HUDEP-2 (cell line): ENCODE measurements around the gene BRIX1.

Experiments used
- DNase-seq, 76 experiments: peaks; one replicate each; lab custom pipeline; 2025; ENCODE audit not compliant: unreplicated experiment in 76 of 76; lab: John Stamatoyannopoulos, UW

The BRIX1 gene, protein sequence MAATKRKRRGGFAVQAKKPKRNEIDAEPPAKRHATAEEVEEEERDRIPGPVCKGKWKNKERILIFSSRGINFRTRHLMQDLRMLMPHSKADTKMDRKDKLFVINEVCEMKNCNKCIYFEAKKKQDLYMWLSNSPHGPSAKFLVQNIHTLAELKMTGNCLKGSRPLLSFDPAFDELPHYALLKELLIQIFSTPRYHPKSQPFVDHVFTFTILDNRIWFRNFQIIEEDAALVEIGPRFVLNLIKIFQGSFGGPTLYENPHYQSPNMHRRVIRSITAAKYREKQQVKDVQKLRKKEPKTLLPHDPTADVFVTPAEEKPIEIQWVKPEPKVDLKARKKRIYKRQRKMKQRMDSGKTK

DNA sequence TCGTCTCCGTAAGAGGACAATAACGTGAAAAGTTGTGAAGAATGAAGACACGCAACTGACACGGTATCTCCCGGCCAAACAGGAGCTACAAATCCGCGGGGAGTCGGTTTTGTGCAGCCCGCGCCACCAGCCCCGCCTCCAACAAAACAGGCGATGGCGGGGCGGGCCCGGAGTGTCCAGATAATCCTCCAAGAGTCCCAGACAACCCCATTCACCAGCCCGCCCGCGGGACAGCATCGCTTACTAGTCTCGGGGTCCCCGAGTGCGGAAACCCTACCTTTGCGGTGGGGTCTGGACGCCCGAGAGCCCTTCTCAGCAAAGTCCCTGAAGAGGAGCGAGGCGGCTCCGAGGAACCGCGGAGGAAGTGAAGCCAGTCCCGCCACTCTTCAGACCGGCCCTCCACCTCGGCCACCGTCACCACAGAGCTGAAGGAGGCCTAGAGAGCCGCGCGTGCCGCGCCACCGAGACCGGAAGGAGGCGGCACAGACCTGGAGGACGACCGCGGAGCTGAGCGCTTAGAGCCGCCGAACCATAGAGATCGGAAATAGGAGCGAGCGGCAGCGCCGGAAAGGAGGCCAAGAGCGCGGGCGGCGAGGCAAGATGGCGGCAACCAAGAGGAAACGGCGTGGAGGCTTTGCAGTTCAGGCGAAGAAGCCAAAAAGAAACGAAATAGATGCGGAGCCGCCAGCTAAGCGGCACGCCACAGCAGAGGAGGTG lies at the start of gene BRIX1, which contains the start of gene RAD1:
Gene BRIX1, plus strand, starts transcription at position 573 of the 717 bp plus-strand sequence. Its CDS starts 28 bp downstream, at position 601.
Gene RAD1, minus strand, starts transcription at position 366 of the 717 bp plus-strand sequence. CDS start 612 bp downstream, outside the sequence.
- peak; percentile 33 to 96 (median 90) for DNase-seq

DNA sequence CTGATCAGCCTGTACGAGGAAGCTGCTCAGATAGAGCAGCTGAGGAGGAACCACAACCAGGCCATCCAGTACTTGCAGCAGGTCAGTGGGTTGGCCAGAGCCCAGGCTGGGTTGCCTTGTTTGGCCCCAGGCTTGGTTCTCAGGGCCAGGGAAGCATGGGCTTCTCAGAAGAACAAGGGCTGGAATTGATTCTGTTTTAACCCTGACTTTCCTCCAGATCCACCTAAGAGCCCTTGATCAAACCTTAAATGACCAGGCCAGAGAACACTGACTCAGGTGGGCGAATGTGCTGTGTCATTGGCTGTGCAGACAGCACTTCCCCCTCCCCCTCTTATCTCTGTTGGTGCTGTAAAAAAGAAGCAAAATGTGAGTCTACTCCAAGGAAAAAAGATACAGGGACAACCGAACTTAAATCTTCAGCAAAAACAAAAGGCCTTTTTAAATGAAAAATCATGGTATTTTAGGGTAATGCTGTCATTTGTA lies 48.5 kb upstream of the BRIX1 start:
- DNase-seq, result peak in 8 of 76 experiments; percentile 1 to 28 (median 8)

DNA sequence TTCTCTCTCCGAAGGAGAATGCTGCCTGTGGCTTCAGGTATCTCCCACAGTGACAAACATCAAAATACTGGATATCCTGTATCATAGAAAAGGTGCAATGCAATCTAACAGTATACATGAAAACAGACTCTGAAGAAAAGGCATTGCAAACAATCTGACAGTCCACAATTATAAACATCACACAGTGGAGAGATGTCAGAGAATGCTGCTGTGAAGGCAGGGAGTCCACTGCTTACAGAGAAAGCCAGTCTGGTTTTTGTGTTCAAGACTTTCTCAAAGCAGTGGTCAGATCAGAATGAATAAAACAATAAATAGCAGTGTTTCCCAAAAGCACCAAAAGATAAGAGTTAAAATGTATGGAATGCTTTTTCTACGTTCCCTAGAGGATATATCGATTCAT lies 47.9 kb upstream of the BRIX1 start:
- DNase-seq, result no peak

DNA sequence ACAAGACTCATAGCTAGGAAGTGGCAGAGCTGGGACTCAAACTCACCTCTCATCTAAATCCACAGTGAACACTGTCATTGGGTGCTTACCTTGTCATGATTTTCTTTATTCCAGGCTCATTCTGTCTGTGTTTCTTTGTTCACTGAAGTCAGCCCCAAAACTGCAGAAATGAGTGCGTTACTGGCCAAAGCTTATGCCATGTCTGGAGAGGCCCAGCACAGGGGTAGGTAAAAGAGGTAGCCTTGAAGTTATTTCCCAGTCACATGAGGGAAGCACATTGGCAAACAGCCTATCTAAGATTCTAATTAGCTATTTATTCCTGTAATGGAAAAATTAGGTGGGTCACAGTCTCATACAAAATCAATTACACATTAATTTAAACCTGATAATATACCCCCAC lies 46.7 kb upstream of the BRIX1 start:
- DNase-seq, result no peak

DNA sequence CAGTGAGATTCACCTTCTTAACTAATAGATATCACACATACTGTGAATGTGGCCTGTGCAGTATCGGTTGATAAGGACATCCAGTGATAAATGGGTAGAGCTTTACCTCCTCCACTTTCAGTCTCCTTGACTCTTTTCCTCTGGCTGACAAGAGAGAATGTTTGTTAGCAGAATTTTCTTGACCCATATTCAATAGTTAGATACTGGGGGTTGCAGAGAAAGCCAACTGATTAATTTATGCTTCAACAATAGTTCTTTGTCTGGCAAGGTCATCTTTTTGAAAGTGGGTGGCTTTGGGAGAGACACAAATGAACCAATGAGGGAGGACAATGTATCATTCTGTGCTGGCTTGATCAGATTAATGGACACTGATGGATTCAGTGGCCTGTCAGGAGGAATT lies 46.3 kb upstream of the BRIX1 start:
- no peak for DNase-seq

DNA sequence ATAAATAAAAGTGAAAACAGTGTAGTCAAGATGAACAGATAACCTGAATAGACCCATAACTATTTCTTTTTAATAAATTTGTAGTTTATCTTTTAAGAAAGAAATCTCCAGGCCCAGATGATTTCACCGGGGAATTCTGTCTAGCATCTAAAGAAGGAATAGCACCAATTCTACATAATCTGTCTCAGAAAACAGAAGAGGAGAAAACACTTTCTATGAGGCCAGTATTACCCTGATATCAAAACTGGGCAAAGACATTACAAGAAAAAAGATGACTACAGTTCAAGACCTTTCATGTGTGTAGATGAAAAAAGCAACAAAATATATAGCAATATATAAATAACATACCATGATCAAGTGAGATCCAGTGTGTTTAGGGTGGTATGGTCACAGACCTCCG lies 45.1 kb upstream of the BRIX1 start:
- no peak for DNase-seq

DNA sequence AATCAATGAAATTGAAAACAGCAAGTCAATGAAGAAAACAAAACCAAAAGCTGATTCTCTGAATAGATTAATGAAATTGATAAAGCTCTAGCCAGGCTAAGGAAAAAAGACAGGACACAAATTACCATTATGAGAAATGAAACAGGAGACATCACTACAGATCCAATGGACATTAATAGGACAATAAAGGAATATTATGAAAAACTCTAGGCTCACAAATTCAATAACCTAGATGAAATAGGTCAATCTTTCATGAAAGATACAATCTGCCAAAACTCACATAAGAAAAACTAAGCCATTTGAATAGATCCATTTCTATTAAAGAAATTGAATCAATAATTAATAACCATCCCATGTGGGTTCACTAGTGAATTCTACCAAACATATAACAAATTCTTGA lies 39.2 kb upstream of the BRIX1 start:
- no peak for DNase-seq

DNA sequence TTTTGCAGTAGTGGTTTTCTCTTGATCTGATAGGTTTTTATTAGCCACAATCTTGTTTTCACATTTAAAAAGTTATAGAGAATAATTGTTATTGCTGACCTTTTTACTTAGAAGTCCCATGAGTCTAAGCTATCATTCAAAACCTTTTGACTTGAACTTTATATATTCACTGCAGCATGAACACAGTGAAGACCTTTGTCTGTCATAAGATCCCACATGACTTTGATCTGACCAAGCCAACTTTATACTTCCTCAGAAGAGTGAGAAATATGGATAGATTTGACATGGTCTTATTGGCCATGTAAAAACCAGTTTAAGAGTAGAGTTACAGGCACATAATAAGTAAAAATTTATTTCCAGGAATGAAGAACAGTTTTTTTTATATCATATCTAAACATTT lies 34.3 kb upstream of the BRIX1 start:
- DNase-seq, result no peak

DNA sequence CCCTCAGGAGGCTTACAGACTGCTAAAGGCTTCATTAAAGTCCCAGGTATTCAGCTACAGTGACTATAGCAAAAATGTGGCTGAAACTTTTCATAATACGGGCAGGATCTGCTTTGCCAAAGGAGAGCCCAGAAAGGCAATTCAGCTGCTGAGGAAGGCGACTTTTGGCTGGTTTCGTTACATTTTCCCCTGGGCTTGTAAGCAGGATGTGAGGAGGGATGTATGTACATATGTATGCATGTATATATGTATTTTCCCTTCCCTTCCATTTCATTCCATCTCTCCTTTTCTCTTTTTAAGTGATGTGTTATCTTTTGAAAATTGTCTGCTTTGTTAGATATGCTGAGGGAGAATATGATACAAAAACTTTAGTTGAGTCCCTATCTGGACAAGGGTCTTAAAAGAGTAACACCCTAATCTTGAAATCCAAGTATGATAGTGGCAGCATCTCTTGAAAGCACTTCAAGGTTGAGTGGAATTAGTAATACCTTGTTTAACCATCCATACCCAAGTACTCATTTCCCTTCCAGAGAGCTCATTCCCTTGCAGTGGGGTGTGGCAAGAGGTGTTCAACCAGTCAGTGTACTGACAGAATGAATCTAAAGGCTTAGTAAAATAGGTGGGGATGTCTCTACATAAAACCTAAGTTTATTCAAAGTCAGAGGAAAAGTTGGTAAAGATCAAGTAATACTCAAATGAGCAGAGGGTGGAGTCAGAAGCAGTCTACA lies 29.0 kb upstream of the BRIX1 start:
- DNase-seq, result no peak

DNA sequence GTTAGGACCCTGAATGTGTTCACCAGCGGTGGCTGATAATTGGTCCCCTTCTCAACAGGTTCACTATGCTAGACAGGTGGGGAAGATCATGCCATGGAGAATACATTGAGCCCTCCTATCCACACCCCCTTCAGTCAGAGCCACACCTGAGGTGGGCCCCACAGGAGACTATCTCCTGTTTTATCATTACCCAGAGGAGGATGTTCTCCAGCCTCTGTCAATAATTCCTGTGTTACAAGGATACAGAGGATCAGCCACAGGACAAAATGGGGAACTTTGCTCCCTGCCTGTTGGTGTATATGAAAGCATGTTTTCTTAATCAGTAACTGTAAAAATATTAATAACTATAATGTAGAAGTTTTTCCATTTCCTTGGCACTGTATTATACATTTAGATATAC lies 26.1 kb upstream of the BRIX1 start:
- no peak for DNase-seq

DNA sequence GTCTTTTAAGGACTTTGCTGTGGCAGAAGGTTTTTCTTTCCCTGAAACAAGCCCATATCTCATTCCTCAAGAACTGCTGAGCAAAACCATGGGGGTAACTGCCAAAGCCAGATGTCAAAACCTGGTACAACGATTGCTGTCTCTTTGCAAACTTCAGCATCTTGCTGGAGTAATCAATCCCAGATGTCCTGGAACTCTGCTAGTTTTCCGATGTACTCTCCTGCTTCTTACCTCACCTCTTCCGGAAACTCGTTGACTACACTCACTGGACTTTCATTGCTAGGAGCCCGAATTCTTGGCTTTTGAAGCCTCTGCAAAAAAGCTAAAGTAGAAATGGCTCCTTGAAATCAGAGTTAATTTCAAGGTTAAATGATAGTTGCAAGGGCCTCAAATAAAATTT lies 23.5 kb upstream of the BRIX1 start:
- no peak for DNase-seq

DNA sequence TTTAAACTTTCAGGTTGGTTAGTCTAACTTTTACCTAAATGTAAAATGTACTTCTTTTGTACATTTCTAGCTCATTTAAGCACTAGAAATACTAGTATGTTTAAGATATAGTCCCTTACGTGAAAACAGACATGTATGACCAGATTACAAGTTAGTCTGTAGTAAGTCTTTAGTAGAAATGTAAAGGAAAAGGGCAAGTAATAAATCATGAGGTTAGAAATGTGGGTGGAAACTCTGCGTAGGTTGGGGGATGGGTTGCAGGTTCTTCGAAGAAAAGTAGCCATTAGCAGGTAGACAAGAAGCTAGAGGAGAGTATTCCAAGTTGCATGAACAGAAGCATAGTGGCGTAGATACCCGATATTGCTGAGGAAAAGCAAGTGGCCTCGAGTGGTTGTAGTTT lies 23.1 kb upstream of the BRIX1 start:
- no peak for DNase-seq

DNA sequence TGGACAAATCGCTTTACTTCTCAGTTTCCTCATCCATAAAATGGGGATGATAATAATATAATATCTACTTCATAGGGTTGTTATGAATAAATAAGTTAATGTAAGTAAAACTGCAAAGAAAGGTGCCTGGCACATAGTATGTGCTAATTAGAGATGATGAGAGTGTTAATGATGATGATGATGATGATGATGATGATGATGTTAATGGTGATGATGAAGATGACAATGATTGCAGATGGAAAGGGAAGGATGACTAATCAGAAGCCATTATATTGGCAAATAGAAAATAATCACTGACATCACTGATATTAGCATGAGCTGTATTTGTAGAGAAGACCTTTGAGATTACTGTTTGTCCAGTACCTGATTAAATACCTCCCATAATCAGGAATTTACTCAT lies 20.8 kb upstream of the BRIX1 start:
- no peak for DNase-seq

DNA sequence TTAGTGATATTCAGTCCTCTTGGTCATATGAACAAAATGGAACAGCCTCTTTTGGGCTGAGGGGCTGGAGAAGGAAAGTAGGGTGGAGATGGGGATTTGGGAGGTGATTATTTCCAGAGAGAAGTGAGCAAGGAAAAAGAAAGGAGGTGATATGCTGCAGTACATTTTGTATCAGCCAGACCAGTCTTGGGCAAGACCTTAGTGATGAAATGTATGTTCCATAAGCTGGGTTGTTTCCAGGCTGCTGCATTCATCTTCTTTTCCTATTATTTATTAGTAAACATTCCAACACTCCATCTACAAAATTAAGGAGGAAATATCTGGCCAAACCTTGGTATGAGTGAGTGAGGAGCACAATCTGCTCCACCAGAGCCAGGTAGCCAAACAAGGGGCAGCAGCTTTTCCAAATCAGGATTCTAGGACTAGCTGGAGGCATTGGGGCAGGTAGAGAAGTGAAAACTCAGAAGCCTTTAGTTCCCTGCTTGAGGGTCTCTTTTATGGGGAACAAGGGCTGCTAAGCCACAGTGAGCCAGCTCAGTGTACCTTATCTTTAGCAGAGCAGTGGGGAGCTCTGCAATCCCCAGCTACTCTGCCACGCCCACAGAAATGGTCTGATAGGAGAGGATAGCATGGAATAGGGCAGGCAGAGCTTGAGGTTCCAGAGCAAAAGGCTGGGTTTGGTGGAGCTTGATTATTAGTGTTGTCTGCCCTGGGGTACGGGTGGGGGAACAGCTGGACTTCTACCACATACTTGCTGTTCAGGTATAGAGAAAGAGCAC lies 19.7 kb upstream of the BRIX1 start:
- DNase-seq, result peak in 45 of 76 experiments; percentile 1 to 47 (median 19)

DNA sequence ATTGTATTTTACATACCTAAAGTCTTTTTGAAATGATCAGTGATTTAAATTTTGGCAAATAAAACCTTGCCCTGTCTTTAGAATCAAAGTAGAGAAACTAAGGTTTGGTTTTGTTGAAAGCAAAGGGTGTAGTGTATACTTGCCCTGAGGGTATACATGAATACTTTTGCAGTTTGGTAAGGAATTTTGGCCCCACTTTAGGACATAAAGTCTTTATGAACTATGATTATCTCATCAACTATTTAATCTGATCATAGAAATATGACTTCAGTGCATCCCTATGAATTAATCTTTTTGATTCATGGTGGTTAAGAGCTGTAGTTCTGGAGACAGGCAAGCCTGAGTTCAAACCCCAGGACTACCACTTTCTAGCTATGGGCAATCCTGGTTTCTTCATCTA lies 17.9 kb upstream of the BRIX1 start:
- no peak for DNase-seq

DNA sequence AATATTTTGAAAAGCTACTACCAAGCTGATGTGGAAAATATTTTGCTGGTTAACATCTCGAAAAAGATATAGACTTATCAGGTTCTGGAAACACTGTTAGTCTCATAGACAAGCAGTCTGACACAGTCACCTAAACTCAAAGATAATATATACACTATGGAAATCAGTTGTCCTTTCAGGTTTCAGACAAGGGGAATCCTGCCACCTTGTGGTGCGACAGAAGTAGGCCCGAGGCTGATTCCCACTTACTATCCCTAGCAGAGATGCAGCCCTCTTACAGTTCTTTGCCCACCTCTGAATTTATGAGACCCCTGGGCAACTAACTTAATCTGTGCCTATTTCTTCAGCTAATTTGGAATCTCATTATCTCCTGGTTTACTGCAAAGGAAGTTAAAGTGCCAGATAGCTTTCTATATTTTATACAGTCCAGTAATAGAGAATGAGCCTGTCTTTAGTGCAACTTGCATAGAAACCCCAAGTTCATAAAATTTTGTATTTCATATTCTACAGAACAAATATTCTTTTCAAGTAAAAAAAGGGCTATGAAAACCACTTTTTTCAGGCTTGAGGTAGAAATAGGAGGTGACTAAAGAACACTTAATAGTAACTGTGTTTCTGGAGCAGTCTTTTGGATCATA lies 17.1 kb upstream of the BRIX1 start:
- peak in 53 of 76 experiments; percentile 0 to 61 (median 23) for DNase-seq

DNA sequence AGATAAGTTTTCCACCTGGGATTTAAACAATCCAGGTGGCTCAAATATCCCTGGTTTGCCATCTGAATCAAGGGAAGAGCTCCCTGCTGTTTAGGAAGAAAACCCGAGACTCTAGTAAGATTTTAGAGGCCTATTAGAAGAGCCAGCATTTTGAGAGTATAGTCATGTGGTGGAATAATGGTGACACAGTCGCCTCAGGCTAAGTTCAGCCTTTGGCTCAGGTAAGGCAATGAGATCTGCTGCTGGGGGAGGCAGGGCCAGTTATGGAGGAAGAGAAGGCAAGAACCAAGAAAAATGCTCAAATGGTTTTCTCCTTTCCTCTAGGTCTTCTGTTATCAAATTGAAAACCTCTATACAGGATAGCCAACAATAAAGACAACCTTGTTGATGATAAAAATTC lies 16.4 kb upstream of the BRIX1 start:
- no peak for DNase-seq

DNA sequence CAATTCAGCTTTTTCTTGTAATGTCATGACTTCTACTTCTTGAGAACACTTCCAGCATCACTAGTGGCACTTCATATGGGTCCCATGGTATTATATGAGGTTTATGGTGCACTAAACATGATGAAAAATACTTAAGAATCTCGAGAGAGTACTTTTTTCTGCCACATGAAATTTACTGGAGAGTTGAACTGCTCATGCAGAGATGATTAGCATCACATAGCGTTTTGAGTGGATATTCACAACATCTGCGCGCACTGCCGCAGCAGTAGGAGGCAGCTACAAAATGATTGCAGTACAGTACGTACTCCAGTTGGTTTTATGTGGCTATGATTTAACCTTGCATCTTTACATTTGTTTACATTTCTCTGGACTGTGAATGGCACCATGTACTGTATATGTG lies 14.9 kb upstream of the BRIX1 start:
- DNase-seq, result no peak

DNA sequence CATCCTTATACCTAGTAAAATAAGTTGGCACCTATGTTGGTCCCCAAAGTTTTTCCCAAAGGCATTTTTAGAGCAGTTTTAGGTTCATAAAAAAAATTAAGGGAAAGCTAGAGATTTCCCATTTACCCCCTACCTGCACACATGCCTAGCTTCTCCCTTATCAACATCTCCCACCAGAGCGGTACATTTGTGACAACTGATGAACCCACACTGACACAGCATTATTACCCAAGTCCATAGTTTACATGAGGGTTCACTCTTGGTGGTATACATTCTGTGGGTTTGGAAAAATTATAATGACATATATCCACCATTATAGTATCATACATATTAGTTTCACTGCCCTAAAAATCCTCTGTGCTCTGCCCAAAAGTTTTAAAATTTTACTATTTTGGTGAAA lies 12.3 kb upstream of the BRIX1 start:
- no peak for DNase-seq

DNA sequence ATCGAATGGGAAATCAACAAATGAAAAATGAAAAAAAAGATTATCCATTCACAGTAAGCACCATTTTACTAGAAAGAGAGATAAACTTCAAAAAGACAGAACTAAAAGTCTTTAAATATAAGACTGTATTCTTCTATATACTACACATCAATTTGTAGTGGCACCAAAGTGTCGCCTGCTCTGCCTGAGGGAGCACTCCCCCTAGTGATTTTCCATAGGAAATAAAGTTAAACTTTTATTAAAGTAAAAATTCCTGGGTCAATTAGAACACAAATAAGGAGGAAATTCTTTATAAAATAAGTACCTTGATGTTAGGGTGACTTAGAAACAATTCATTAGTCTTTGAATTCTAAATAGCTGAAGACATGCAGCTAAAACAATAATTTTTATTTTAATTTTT lies 9.9 kb upstream of the BRIX1 start:
- no peak for DNase-seq
